Small intestine (tissue), 7 donors: ENCODE measurements around the gene PEX14. TPM values are rescaled to one million over a fixed set of nuclear protein-coding genes. Genes with fewer than 3 reads are reported as not detected.

ENCODE experiments used
- DNase-seq, 2 donors: peaks; one replicate each; pipeline versions ENCODE4 v3.0.0 to v3.0.0-alpha.2; 2013
- FAIRE-seq: peaks from 2 replicates; lab custom pipeline; 2012; peaks lifted over from hg19 to GRCh38; lab: Jason Lieb, UNC
- H3K27ac ChIP-seq, 3 donors: one replicate each; pipeline ENCODE4 v1.5.1; 2013; ENCODE audit warnings: low read length in 2 of 3, mild to moderate bottlenecking in 2 of 3, control low read depth in 1 of 3, inconsistent platforms in 1 of 3, low read depth in 1 of 3, moderate library complexity in 1 of 3
- H3K27me3 ChIP-seq, 3 donors: one replicate each; pipeline ENCODE4 v1.6.1; 2013; ENCODE audit warnings: low read length in 3 of 3, inconsistent platforms in 1 of 3; ENCODE audit not compliant: control insufficient read depth in 3 of 3, insufficient read depth in 3 of 3
- H3K36me3 ChIP-seq, 3 donors: one replicate each; pipeline ENCODE4 v1.6.1; 2013; ENCODE audit warnings: low read length in 3 of 3, inconsistent platforms in 1 of 3, low read depth in 1 of 3, mild to moderate bottlenecking in 1 of 3, moderate library complexity in 1 of 3; ENCODE audit not compliant: control insufficient read depth in 3 of 3, insufficient read depth in 2 of 3
- H3K4me1 ChIP-seq, 3 donors: one replicate each; pipeline ENCODE4 v1.6.1; 2013; ENCODE audit warnings: low read length in 2 of 3, inconsistent platforms in 1 of 3, low read depth in 1 of 3, mild to moderate bottlenecking in 1 of 3, moderate library complexity in 1 of 3; ENCODE audit not compliant: control insufficient read depth in 3 of 3, insufficient read depth in 2 of 3
- H3K4me3 ChIP-seq, 3 donors: one replicate each; pipeline ENCODE4 v1.5.1; 2013; ENCODE audit warnings: low read length in 3 of 3, control low read depth in 1 of 3, inconsistent platforms in 1 of 3, low read depth in 1 of 3, mild to moderate bottlenecking in 1 of 3, moderate library complexity in 1 of 3
- H3K9me3 ChIP-seq, 2 donors: one replicate each; pipeline ENCODE4 v1.6.1; 2013; ENCODE audit warnings: low read depth in 1 of 2, low read length in 1 of 2; ENCODE audit not compliant: control insufficient read depth in 2 of 2, insufficient read depth in 1 of 2
- WGBS, 3 donors: extraction: QIAGEN DNeasy Blood & Tissue Kit; methylation state at CpG; one replicate each; pipeline ENCODE4 v1.1.7; 2013; 5-methylcytosine and 5-hydroxymethylcytosine counted together
- polyA plus RNA-seq, 4 donors: library from polyadenylated mRNA; stranded (reverse) in 3 of 4; unstranded in 1 of 4; fragments of 200-250 nt in 3 of 4; fragments of 120-200 nt in 1 of 4; gene quantifications; one replicate each; pipeline versions ENCODE4 v1.2.1 to v1.2.3, GENCODE V29; 2013
- donor health status: healthy with polysubstance abuse.
- donor health status: control.
- donor health status: control.
- donor health status: Bipolar disorder and iron deficiency.
- donor health status: healthy.

The PEX14 gene
- polyA plus RNA-seq, 4 donors = 15.9 to 26.9 (median 24.7) TPM

DNA sequence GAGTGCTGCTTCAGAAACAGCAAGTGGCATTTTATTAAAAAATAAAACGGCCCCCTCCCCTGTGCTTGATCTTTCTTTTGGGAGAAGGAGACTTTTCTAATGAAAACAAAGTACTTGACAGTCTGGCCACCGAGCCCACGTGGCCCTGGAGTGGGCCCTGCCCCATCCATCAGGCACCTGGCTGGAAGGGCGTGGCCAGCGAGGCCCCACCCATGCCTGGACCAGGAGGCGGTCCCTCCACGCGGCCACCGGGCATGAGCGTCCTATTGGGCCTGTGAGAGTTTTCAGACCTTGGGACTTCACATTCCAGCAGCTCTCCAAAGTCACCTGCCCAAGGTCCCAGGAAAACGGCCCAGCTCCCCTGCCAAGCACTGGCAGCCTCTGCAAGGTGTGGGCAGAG, 177.0 kb downstream of the PEX14 start:
- H3K27ac ChIP-seq = no peak overlapping the region
- 41 to 63% (median 46%) methylated on average over 11 of the region's 11 CpGs for WGBS, 3 donors

DNA sequence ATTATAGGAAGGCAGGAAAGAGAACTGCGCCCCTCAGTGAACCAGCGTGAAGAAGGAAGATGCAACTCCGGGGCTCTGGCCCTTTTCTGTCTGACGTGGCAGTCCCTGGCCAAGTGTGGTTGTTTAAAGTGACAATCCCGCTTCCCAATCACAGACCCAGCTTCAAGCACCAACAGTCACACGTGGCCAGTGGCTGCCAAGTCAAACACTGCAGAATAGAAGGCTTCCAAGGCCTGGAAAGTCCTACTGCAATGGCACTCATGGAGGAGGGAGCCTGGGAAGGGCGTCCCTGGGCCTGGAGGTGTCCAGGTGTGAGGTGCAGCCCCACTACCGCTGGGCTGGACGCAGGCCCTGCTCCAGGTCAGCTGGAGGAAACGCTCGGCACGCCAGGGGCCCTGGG, 177.9 kb downstream of the PEX14 start:
- no peaks in the 10 kb centered on the region for H3K27me3 ChIP-seq
- 78 to 88% (median 81%) methylated on average over 12 of the region's 12 CpGs for WGBS, 3 donors
- no peak for FAIRE-seq
- H3K27ac ChIP-seq = no peak overlapping the region
- H3K9me3 ChIP-seq = no peaks in the 10 kb centered on the region
- no peak for DNase-seq
- H3K4me1 ChIP-seq = no peaks in the 10 kb centered on the region
- H3K4me3 ChIP-seq = no peak overlapping the region
- peaks cover 5 to 93% (median 18%) of the 10 kb centered on the region in 3 donors for H3K36me3 ChIP-seq

More for the DNA sequence above, 177.0 kb downstream of the PEX14 start:
- Histone ChIP-seq H3K9me3 (no peaks in the 10 kb centered on the region), H3K4me3 (no peak overlapping the region), H3K36me3 (peaks cover 5 to 94% (median 21%) of the 10 kb centered on the region in 3 donors), H3K4me1 (no peaks in the 10 kb centered on the region), H3K27me3 (no peaks in the 10 kb centered on the region)
- DNase-seq (peak in 1 of 2 donors; percentile 56), FAIRE-seq (no peak)

DNA sequence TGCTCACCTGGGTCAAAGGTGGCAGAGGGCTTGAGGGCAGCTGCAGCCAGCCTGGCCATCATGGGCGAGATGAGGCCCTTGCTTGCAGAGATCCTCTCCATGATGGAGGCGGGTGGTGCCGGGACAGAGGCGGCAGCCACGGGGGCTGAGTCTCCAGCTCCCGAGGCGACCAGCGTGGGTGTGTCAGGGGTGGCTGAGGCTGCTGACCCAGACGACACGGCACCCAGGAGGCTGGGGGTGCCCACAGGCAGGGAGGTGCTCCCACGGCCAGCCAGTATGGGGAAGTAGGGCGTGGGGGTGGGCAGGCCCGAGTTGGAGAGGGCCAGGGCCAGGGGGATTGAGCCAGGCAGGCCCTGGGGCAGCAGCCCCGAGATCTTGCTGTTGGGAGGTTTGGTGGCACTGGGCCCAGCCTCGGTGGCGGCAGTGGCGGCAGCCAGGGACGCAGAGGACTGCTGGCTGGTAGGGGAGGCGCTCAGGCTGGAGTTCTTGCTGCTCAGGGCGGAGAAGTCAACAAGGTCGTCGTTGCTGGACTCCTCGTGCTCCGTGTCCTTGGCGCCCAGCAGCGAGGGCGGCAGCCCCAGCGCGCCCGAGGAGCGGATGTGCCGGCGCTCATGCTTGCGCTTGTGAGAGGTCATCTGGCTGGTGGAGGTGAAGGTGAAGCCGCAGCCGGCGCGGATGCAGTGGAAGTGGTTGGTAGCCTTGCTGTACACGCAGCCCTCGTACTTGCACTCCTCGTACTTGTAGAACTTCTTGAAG, 178.8 kb downstream of the PEX14 start:
- WGBS, 3 donors = 88 to 92% (median 89%) methylated on average over 40 to 41 of the region's 41 CpGs
- H3K9me3 ChIP-seq = no peaks in the 10 kb centered on the region
- no peaks in the 10 kb centered on the region for H3K4me1 ChIP-seq
- no peak overlapping the region for H3K4me3 ChIP-seq
- no peaks in the 10 kb centered on the region for H3K27me3 ChIP-seq
- no peak overlapping the region for H3K27ac ChIP-seq
- FAIRE-seq (no peak), DNase-seq (no peak)
- peaks cover 5 to 91% (median 15%) of the 10 kb centered on the region in 3 donors for H3K36me3 ChIP-seq

DNA sequence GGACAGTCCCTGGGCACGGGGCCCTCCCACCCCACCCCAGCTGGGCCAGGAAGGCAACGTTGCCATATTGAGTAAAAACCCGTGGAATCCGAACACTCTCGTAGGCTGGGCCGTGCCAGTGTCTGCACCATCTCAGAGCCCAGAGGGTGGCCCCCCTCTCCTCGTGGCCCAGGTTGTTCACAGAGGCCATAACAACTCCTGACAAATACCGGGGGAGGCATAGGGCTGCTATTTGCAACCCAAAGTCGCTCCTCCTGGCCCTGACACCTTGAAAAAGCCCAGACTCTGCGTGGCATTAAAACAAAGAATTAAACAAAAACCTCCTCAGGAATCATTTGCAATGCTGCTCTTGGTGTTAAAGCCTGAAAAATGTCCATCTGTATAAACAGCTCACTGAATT, 180.3 kb downstream of the PEX14 start:
- Histone ChIP-seq H3K27ac (no peak overlapping the region), H3K4me3 (no peak overlapping the region), H3K36me3 (peaks cover 5 to 91% (median 16%) of the 10 kb centered on the region in 3 donors), H3K9me3 (no peaks in the 10 kb centered on the region), H3K27me3 (no peaks in the 10 kb centered on the region), H3K4me1 (no peaks in the 10 kb centered on the region)
- DNase-seq (no peak), FAIRE-seq (no peak)
- 83 to 87% (median 87%) methylated on average over 10 of the region's 10 CpGs for WGBS, 3 donors

DNA sequence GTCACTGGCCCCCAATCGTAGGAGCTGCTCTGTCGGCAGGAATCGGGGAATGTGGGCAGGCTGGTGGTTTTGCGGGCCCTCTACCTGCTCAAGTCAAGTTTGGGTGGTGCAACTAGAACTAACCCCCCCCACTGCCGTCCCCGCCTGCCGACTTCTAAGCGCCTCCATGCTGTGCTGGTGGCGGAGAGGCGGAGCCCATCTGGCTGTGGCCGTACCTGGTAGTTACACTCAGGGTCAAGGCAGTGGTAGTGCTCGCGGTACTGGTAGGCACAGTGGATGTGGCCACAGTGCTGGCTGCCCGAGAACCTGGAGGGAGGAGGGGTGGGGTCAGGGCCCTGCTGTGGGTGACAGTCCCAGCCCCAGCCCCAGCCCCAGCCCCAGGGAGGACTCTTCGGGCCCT, 181.7 kb downstream of the PEX14 start:
- Histone ChIP-seq H3K27ac (no peak overlapping the region), H3K4me1 (no peaks in the 10 kb centered on the region), H3K9me3 (no peaks in the 10 kb centered on the region), H3K27me3 (no peaks in the 10 kb centered on the region), H3K36me3 (peaks cover 5 to 93% (median 13%) of the 10 kb centered on the region in 3 donors), H3K4me3 (no peak overlapping the region)
- WGBS, 3 donors = 92 to 94% (median 93%) methylated on average over 15 of the region's 15 CpGs
- DNase-seq (no peak), FAIRE-seq (no peak)

DNA sequence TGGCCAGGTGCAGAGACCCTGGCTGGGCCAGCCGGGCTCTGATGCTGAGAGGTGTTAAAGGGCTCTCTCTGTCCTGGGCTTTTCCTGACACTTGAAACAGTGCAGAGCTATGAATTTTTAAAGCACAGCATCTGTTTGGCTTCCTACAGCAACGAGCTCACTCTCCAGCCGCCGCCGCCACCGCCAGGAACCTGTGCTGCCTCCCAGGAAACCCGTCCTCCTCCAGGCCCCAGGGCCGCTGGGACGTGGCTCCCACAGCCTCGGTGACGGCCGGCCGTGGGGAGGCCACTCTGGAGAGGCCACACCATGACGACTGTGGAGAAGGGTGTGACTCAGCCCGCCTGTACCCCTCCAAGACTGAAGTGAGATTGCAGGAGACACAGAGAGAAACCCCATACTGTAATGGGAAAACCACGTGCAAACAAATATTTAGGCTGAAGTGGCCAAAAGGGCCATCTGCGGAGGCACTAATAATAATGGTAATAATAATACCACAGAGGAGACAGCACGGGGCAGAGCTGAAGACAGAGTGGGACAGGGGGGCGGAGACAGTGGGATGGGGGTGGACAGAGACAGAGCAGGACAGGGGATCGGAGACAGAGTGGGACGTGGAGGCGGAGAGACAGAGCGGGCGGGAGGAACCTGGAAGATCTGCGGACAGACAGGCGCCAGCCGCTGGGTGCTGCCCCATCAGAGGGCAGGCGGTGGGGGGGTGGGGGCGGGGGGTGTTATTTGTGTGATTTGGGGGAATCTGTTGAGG, 182.5 kb downstream of the PEX14 start:
- Histone ChIP-seq H3K4me3 (no peak overlapping the region), H3K9me3 (no peaks in the 10 kb centered on the region), H3K27ac (no peak overlapping the region), H3K36me3 (peaks cover 5 to 85% (median 13%) of the 10 kb centered on the region in 3 donors), H3K27me3 (no peaks in the 10 kb centered on the region), H3K4me1 (no peaks in the 10 kb centered on the region)
- FAIRE-seq = no peak
- DNase-seq = no peak
- 73 to 90% (median 86%) methylated on average over 29 of the region's 29 CpGs for WGBS, 3 donors

DNA sequence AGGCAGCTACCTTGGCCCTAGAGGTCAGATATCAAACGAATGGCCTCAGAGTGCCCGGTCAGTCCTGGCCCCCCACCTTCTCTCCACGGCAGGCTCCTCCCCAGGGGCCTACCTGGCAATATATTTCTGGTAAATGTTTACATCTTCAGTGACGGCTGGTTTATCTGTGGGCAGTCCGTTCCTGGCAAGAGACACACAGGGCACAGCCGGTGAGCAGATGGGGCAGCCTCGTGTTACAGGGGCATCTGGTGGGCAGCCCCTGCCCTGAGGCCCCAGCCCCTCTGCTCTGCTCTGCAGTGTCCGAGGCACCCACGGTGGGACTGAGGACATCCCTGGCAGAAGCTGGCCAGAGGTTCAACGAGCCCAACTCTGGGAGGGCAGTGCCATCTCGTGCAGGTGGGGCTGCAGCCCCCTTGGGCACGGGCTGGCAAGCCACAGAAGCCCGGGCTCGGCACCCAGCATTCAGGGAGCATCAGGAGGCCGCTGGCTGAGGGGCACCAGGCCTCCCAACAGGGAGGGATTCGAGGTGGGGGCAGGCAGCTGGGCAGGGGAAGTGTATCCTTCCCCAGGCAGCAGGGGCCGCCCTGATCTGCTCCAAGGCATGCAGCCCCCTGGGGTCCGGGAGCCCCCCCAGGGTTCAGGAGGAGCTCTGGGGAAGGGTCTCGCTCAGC, 183.8 kb downstream of the PEX14 start:
- no peak for FAIRE-seq
- Histone ChIP-seq H3K4me1 (peaks cover 0 to 9% (median 0%) of the 10 kb centered on the region in 3 donors), H3K36me3 (peaks cover 5 to 83% (median 15%) of the 10 kb centered on the region in 3 donors), H3K27me3 (no peaks in the 10 kb centered on the region), H3K4me3 (no peak overlapping the region), H3K27ac (no peak overlapping the region), H3K9me3 (no peaks in the 10 kb centered on the region)
- DNase-seq = no peak
- WGBS, 3 donors = 83 to 88% (median 85%) methylated on average over 19 of the region's 19 CpGs

DNA sequence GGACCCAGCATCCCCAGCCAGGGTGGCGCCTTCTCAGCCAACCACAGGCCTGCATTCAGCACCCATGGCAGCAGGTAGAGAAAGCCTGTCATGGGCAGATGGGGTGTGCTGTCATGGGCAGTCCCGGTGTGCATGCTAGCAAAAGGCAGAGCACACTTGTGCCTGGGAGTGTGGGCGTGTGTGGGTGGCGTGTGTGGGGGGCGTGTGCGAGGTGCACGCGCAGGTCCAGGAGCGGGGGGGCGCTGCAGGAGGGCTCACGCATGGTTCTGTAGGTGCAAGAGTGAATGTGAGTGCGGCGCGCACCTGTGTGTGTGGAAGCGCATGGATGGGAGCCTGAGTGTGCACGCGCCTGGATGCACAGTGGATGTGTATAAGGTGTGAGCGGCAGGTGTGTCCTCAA, 184.5 kb downstream of the PEX14 start:
- no peak overlapping the region for H3K4me3 ChIP-seq
- H3K27me3 ChIP-seq = no peaks in the 10 kb centered on the region
- DNase-seq (no peak), FAIRE-seq (no peak)
- no peaks in the 10 kb centered on the region for H3K9me3 ChIP-seq
- 93 to 98% (median 96%) methylated on average over 18 of the region's 18 CpGs for WGBS, 3 donors
- no peak overlapping the region for H3K27ac ChIP-seq
- H3K36me3 ChIP-seq = peaks cover 2 to 83% (median 13%) of the 10 kb centered on the region in 3 donors
- peaks cover 0 to 16% (median 0%) of the 10 kb centered on the region in 3 donors for H3K4me1 ChIP-seq
